ENCODE results near the gene MYRF. TPM values are rescaled to one million over a fixed set of nuclear protein-coding genes. Genes with fewer than 3 reads are reported as not detected.

MYRF gene
- total and polyA plus RNA-seq, 2 of the 13 experiments (the other 11 are each of a cell fraction or from before 2014, with no cell fraction given): 10.2 to 25.9 TPM

- TF ChIP-seq, protein P1, sequence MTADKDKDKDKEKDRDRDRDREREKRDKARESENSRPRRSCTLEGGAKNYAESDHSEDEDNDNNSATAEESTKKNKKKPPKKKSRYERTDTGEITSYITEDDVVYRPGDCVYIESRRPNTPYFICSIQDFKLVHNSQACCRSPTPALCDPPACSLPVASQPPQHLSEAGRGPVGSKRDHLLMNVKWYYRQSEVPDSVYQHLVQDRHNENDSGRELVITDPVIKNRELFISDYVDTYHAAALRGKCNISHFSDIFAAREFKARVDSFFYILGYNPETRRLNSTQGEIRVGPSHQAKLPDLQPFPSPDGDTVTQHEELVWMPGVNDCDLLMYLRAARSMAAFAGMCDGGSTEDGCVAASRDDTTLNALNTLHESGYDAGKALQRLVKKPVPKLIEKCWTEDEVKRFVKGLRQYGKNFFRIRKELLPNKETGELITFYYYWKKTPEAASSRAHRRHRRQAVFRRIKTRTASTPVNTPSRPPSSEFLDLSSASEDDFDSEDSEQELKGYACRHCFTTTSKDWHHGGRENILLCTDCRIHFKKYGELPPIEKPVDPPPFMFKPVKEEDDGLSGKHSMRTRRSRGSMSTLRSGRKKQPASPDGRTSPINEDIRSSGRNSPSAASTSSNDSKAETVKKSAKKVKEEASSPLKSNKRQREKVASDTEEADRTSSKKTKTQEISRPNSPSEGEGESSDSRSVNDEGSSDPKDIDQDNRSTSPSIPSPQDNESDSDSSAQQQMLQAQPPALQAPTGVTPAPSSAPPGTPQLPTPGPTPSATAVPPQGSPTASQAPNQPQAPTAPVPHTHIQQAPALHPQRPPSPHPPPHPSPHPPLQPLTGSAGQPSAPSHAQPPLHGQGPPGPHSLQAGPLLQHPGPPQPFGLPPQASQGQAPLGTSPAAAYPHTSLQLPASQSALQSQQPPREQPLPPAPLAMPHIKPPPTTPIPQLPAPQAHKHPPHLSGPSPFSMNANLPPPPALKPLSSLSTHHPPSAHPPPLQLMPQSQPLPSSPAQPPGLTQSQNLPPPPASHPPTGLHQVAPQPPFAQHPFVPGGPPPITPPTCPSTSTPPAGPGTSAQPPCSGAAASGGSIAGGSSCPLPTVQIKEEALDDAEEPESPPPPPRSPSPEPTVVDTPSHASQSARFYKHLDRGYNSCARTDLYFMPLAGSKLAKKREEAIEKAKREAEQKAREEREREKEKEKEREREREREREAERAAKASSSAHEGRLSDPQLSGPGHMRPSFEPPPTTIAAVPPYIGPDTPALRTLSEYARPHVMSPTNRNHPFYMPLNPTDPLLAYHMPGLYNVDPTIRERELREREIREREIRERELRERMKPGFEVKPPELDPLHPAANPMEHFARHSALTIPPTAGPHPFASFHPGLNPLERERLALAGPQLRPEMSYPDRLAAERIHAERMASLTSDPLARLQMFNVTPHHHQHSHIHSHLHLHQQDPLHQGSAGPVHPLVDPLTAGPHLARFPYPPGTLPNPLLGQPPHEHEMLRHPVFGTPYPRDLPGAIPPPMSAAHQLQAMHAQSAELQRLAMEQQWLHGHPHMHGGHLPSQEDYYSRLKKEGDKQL (CRISPR knock-in tag; IDR thresholded peaks at IDR 0.05; ENCODE audit: low read depth): no peak
- TF ChIP-seq DNMT1 (CRISPR knock-in tag; IDR thresholded peaks at IDR 0.05) (peak; percentile 18; the same call in 1 of the 2 replicates), ZNF674 (CRISPR knock-in tag; IDR thresholded peaks at IDR 0.05; ENCODE audit: low read depth) (0 out of 2 replicates have a peak, but pooled peaks have one; percentile 68), ZNF546 (CRISPR knock-in tag; conservative IDR thresholded peaks at IDR 0.05) (peak; percentile 38; the same call in 1 of the 2 replicates), NBN (conservative IDR thresholded peaks at IDR 0.05) (no peak), NFIC (IDR thresholded peaks at IDR 0.05; ENCODE audit: low read length) (no peak), JUN (CRISPR knock-in tag; IDR thresholded peaks at IDR 0.05) (no peak), ZNF547 (CRISPR knock-in tag; IDR thresholded peaks at IDR 0.05) (peak; percentile 63), NCOR1 (IDR thresholded peaks at IDR 0.05; ENCODE audit: borderline replicate concordance, low read length) (no peak), ZNF484 (CRISPR knock-in tag; IDR thresholded peaks at IDR 0.05; ENCODE audit: borderline replicate concordance, low read depth) (no peak), DMAP1 (CRISPR knock-in tag; IDR thresholded peaks at IDR 0.05) (peak; percentile 67; the same call in 1 of the 2 replicates), MXI1 (IDR thresholded peaks at IDR 0.05; ENCODE audit: borderline replicate concordance, low read depth, low read length) (peak; percentile 72; the same call in 1 of the 3 replicates), NR0B2 (CRISPR knock-in tag; IDR thresholded peaks at IDR 0.05) (0 out of 2 replicates have a peak, but pooled peaks have one; percentile 36), ZNF775 (CRISPR knock-in tag; IDR thresholded peaks at IDR 0.05; ENCODE audit: borderline replicate concordance) (no peak), ZNF878 (CRISPR knock-in tag; IDR thresholded peaks at IDR 0.05) (peak; percentile 19; the same call in 1 of the 2 replicates), NR3C1 (CRISPR knock-in tag; IDR thresholded peaks at IDR 0.05) (no peak), MTF1 (CRISPR knock-in tag; IDR thresholded peaks at IDR 0.05) (no peak), XRCC5 (optimal IDR thresholded peaks at IDR 0.05; ENCODE audit: low read length) (no peak), IKZF5 (CRISPR knock-in tag; IDR thresholded peaks at IDR 0.05) (peak; percentile 26; the same call in 1 of the 2 replicates), ZNF20 (CRISPR knock-in tag; IDR thresholded peaks at IDR 0.05) (no peak), NFE2L2 (IDR thresholded peaks at IDR 0.05; ENCODE audit: low read length) (no peak), KMT2A (CRISPR knock-in tag; IDR thresholded peaks at IDR 0.05) (peak; percentile 27; the same call in 1 of the 2 replicates)
- TF ChIP-seq, protein P2, sequence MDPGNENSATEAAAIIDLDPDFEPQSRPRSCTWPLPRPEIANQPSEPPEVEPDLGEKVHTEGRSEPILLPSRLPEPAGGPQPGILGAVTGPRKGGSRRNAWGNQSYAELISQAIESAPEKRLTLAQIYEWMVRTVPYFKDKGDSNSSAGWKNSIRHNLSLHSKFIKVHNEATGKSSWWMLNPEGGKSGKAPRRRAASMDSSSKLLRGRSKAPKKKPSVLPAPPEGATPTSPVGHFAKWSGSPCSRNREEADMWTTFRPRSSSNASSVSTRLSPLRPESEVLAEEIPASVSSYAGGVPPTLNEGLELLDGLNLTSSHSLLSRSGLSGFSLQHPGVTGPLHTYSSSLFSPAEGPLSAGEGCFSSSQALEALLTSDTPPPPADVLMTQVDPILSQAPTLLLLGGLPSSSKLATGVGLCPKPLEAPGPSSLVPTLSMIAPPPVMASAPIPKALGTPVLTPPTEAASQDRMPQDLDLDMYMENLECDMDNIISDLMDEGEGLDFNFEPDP (CRISPR knock-in tag; conservative IDR thresholded peaks at IDR 0.05): no peak
These were observed 62.7 kb downstream of the MYRF start (continued) for GRCh38 chr11:61814958-61815789.

Measured in HepG2 (cell line).